ENCODE results near the gene DSCAM. TPM values are rescaled to one million over a fixed set of nuclear protein-coding genes. Genes with fewer than 3 reads are reported as not detected.

Gene DSCAM
- total RNA-seq, 1 donor, result not detected

- no peak for TF ChIP-seq CTCF (IDR thresholded peaks at IDR 0.05; ENCODE audit: insufficient read depth, low read depth, low read length)
- H3K4me3 ChIP-seq (ENCODE audit: low read depth, low read length), result no peak overlapping the region
- DNase-seq (ENCODE audit: low read depth), result no peak
Observed at GRCh38 chr21:40733024-40733397, 113.9 kb downstream of the DSCAM start.

GRCh38 chr21:40732253-40733023 is 114.5 kb downstream of the DSCAM start:
- no peak overlapping the region for H3K4me3 ChIP-seq (ENCODE audit: low read depth, low read length)
- TF ChIP-seq CTCF (IDR thresholded peaks at IDR 0.05; ENCODE audit: insufficient read depth, low read depth, low read length), result no peak
- DNase-seq (ENCODE audit: low read depth), result no peak

- TF ChIP-seq CTCF (IDR thresholded peaks at IDR 0.05; ENCODE audit: insufficient read depth, low read depth, low read length), result no peak
- H3K4me3 ChIP-seq (ENCODE audit: low read depth, low read length), result no peak overlapping the region
- DNase-seq (ENCODE audit: low read depth), result no peak
Observed at GRCh38 chr21:40731206-40731605, 115.8 kb downstream of the DSCAM start.

- H3K4me3 ChIP-seq (ENCODE audit: low read depth, low read length), result no peak overlapping the region
- TF ChIP-seq CTCF (IDR thresholded peaks at IDR 0.05; ENCODE audit: insufficient read depth, low read depth, low read length), result no peak
- no peak for DNase-seq (ENCODE audit: low read depth)
Observed at GRCh38 chr21:40730426-40730800, 116.5 kb downstream of the DSCAM start.

GRCh38 chr21:40729761-40730425 is 117.1 kb downstream of the DSCAM start:
- TF ChIP-seq CTCF (IDR thresholded peaks at IDR 0.05; ENCODE audit: insufficient read depth, low read depth, low read length), result no peak
- no peak for DNase-seq (ENCODE audit: low read depth)
- no peak overlapping the region for H3K4me3 ChIP-seq (ENCODE audit: low read depth, low read length)

GRCh38 chr21:40723966-40724365 is 123.0 kb downstream of the DSCAM start:
- H3K4me3 ChIP-seq (ENCODE audit: low read depth, low read length), result no peak overlapping the region
- no peak for DNase-seq (ENCODE audit: low read depth)
- TF ChIP-seq CTCF (IDR thresholded peaks at IDR 0.05; ENCODE audit: insufficient read depth, low read depth, low read length), result no peak
